Measurements from ENCODE around the gene APC2.

GRCh38 chr19:1425102-1425837 is 24.7 kb upstream of the APC2 start:
- no peak for TF ChIP-seq CREM (CRISPR knock-in tag; IDR thresholded peaks at IDR 0.05)
- TF ChIP-seq CTCF (IDR thresholded peaks at IDR 0.05): no peak
- no peak for TF ChIP-seq PREB (CRISPR knock-in tag; IDR thresholded peaks at IDR 0.05; ENCODE audit: borderline replicate concordance)
- no peak for TF ChIP-seq USF2 (CRISPR knock-in tag; IDR thresholded peaks at IDR 0.05)
- no peak for TF ChIP-seq JUN (CRISPR knock-in tag; IDR thresholded peaks at IDR 0.05)
- no peak for TF ChIP-seq OVOL2 (CRISPR knock-in tag; IDR thresholded peaks at IDR 0.05; ENCODE audit: borderline replicate concordance)
- no peak for TF ChIP-seq ZNF219 (CRISPR knock-in tag; IDR thresholded peaks at IDR 0.05; ENCODE audit: borderline replicate concordance)
- no peak for TF ChIP-seq RORB (CRISPR knock-in tag; IDR thresholded peaks at IDR 0.05)
- TF ChIP-seq NFYB (CRISPR knock-in tag; conservative IDR thresholded peaks at IDR 0.05; ENCODE audit: low read depth): no peak
- TF ChIP-seq MAX (CRISPR knock-in tag; IDR thresholded peaks at IDR 0.05): no peak
- TF ChIP-seq MYBL2 (CRISPR knock-in tag; IDR thresholded peaks at IDR 0.05): no peak

Data from WTC11 (cell line).